Gastrocnemius medialis (tissue), 4 donors: ENCODE measurements around the gene CHL1.

Experiments used
- CTCF ChIP-seq, 5 experiments: fragments of 450-650 bp in 3 of 5; fragments of 200-600 bp in 2 of 5; sonication (generic) in 2 of 5; IDR thresholded peaks in 4 of 5; conservative IDR thresholded peaks in 1 of 5; 1 replicate in 4 of 5; 2 replicates in 1 of 5; pipeline ENCODE4 v1.5.1; 2016 to 2019; ENCODE audit warnings: antibody characterized with exemption in 5 of 5, mild to moderate bottlenecking in 3 of 5, moderate library complexity in 3 of 5
- POLR2A ChIP-seq, 2 donors: fragments of 450-650 bp; IDR thresholded peaks; one replicate each; pipeline ENCODE4 v1.6.1; 2017; ENCODE audit warnings: antibody characterized with exemption in 2 of 2, mild to moderate bottlenecking in 2 of 2, moderate library complexity in 2 of 2

- TF ChIP-seq POLR2A (IDR thresholded peaks at IDR 0.05), result no peak
- TF ChIP-seq CTCF (IDR thresholded peaks at IDR 0.05 in 4 of 5, conservative IDR thresholded peaks at IDR 0.05 in 1 of 5), result no peak
These were observed 103.2 kb downstream of the CHL1 start for GRCh38 chr3:299590-300301.
